ENCODE measurements around the gene MUCL1. TPM values are rescaled to one million over a fixed set of nuclear protein-coding genes. Genes with fewer than 3 reads are reported as not detected.

MUCL1 gene
- total and polyA plus RNA-seq, 2 donors (not counting 1 experiment from before 2014, with no cell fraction given): not detected

DNA sequence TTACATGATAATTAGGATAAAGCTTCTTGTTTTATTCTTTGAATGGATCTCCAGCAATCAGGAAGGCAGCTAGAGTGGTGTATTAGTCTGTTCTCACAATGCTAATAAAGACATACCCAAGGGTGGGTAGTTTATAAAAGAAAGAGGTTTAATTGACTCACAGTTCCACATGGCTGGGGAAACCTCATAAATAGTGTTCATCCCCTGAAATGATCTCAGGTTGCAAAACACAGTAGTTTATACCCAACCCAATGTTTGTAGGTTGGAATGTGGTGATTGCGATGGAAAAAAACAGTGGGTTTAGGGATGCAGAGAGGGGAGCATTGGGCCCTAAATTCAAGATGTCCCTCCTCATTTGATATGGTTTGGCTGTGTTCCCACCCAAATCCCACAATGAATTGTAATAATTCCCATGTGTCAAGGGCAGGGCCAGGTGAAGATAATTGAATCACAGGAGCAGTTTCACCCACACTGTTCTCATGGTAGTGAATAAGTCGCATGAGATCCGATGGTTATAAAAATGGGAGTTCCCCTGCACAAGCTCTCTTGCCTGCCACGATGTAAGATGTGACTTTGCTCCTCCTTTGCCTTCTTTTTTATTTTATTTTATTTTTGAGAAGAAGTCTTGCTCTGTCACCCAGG, 11.5 kb downstream of the MUCL1 start:
- no peaks in the 10 kb centered on the region for H4K20me1 ChIP-seq (ENCODE audit: control insufficient read depth, extremely low read depth, insufficient read depth, low read length)
- H3K9me3 ChIP-seq (ENCODE audit: control insufficient read depth, insufficient read depth, low read depth, low read length): no peaks in the 10 kb centered on the region
- H3K4me1 ChIP-seq (ENCODE audit: control insufficient read depth, extremely low read depth, insufficient read depth, low read length): no peaks in the 10 kb centered on the region
- no peak overlapping the region for H3K4me3 ChIP-seq (replicated peaks in 1 of 4; ENCODE audit: control extremely low read depth in 1 of 4, insufficient read depth in 1 of 4, low read depth in 3 of 4, low read length in 4 of 4)
- no peaks in the 10 kb centered on the region for H3K27me3 ChIP-seq (ENCODE audit: control insufficient read depth, insufficient read depth, low read length)
- H2AFZ ChIP-seq (ENCODE audit: low read length): no peak overlapping the region
- no peaks in the 10 kb centered on the region for H3K79me2 ChIP-seq (ENCODE audit: control insufficient read depth, insufficient read depth, low read length)
- H3K4me2 ChIP-seq (ENCODE audit: extremely low read depth, insufficient read depth, low read length): no peak overlapping the region
- H3K27ac ChIP-seq (ENCODE audit: insufficient read depth, low read length): no peak overlapping the region
- DNase-seq (ENCODE audit: low read depth in 2 of 2): no peak
- no peaks in the 10 kb centered on the region for H3K36me3 ChIP-seq (ENCODE audit: control insufficient read depth, insufficient read depth, low read length)
- no peak overlapping the region for H3K9ac ChIP-seq (ENCODE audit: insufficient read depth, low read length)
- no peak for TF ChIP-seq CTCF (conservative IDR thresholded peaks at IDR 0.05 in 1 of 2, IDR thresholded peaks at IDR 0.05 in 1 of 2; ENCODE audit: low read depth in 1 of 2, low read length in 2 of 2)
- TF ChIP-seq EZH2 (IDR thresholded peaks at IDR 0.05; ENCODE audit: low read length, missing control alignments): no peak

GRCh38 chr12:54868690-54869089, 14.4 kb downstream of the MUCL1 start:
- Histone ChIP-seq H3K4me3 (replicated peaks in 1 of 4; ENCODE audit: control extremely low read depth in 1 of 4, insufficient read depth in 1 of 4, low read depth in 3 of 4, low read length in 4 of 4) (no peak overlapping the region), H3K4me2 (ENCODE audit: extremely low read depth, insufficient read depth, low read length) (no peak overlapping the region), H3K9me3 (ENCODE audit: control insufficient read depth, insufficient read depth, low read depth, low read length) (no peaks in the 10 kb centered on the region), H3K9ac (ENCODE audit: insufficient read depth, low read length) (no peak overlapping the region), H3K36me3 (ENCODE audit: control insufficient read depth, insufficient read depth, low read length) (no peaks in the 10 kb centered on the region), H3K79me2 (ENCODE audit: control insufficient read depth, insufficient read depth, low read length) (no peaks in the 10 kb centered on the region), H3K27me3 (ENCODE audit: control insufficient read depth, insufficient read depth, low read length) (no peaks in the 10 kb centered on the region), H4K20me1 (ENCODE audit: control insufficient read depth, extremely low read depth, insufficient read depth, low read length) (no peaks in the 10 kb centered on the region), H2AFZ (ENCODE audit: low read length) (no peak overlapping the region), H3K4me1 (ENCODE audit: control insufficient read depth, extremely low read depth, insufficient read depth, low read length) (no peaks in the 10 kb centered on the region), H3K27ac (ENCODE audit: insufficient read depth, low read length) (no peak overlapping the region)
- no peak for DNase-seq (ENCODE audit: low read depth in 2 of 2)
- TF ChIP-seq EZH2 (IDR thresholded peaks at IDR 0.05; ENCODE audit: low read length, missing control alignments): no peak
- no peak for TF ChIP-seq CTCF (conservative IDR thresholded peaks at IDR 0.05 in 1 of 2, IDR thresholded peaks at IDR 0.05 in 1 of 2; ENCODE audit: low read depth in 1 of 2, low read length in 2 of 2)

DNA sequence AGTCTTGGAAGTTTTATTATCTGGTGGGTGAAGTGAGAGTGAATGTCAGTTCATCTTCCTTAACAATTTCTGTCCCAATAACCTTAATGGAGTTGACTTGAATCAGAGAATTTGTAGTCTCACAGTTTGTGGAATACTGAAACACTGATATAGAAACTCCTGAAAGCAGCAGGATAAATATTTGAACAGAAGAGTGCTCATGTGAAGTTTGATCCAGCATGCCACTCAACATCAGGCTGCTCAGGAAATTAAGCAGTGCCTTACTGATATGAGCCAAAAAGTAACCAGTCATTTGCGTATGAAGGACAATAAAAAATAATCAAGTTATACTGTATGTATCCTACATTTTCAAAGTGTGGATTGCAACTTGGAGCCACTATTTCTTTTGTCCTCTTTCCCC, 15.7 kb downstream of the MUCL1 start:
- H3K36me3 ChIP-seq (ENCODE audit: control insufficient read depth, insufficient read depth, low read length): no peaks in the 10 kb centered on the region
- TF ChIP-seq EZH2 (IDR thresholded peaks at IDR 0.05; ENCODE audit: low read length, missing control alignments): no peak
- TF ChIP-seq CTCF (conservative IDR thresholded peaks at IDR 0.05 in 1 of 2, IDR thresholded peaks at IDR 0.05 in 1 of 2; ENCODE audit: low read depth in 1 of 2, low read length in 2 of 2): no peak
- H3K9me3 ChIP-seq (ENCODE audit: control insufficient read depth, insufficient read depth, low read depth, low read length): no peaks in the 10 kb centered on the region
- H3K4me3 ChIP-seq (replicated peaks in 1 of 4; ENCODE audit: control extremely low read depth in 1 of 4, insufficient read depth in 1 of 4, low read depth in 3 of 4, low read length in 4 of 4): no peak overlapping the region
- H3K4me2 ChIP-seq (ENCODE audit: extremely low read depth, insufficient read depth, low read length): no peak overlapping the region
- H3K27ac ChIP-seq (ENCODE audit: insufficient read depth, low read length): no peak overlapping the region
- DNase-seq (ENCODE audit: low read depth in 2 of 2): no peak
- no peaks in the 10 kb centered on the region for H3K4me1 ChIP-seq (ENCODE audit: control insufficient read depth, extremely low read depth, insufficient read depth, low read length)
- H3K79me2 ChIP-seq (ENCODE audit: control insufficient read depth, insufficient read depth, low read length): no peaks in the 10 kb centered on the region
- no peaks in the 10 kb centered on the region for H4K20me1 ChIP-seq (ENCODE audit: control insufficient read depth, extremely low read depth, insufficient read depth, low read length)
- H3K9ac ChIP-seq (ENCODE audit: insufficient read depth, low read length): no peak overlapping the region
- H3K27me3 ChIP-seq (ENCODE audit: control insufficient read depth, insufficient read depth, low read length): no peaks in the 10 kb centered on the region
- no peak overlapping the region for H2AFZ ChIP-seq (ENCODE audit: low read length)
